Measurements from ENCODE around the gene FGD1.
A peak's percentile ranks its signal among the peaks of the same experiment; 100 is the strongest.
"Not testable (repeated sequence)": the region's sequence is repeated elsewhere in the genome, so short reads cannot be mapped to it uniquely, and the experiment has no call there.

Gene FGD1

DNA sequence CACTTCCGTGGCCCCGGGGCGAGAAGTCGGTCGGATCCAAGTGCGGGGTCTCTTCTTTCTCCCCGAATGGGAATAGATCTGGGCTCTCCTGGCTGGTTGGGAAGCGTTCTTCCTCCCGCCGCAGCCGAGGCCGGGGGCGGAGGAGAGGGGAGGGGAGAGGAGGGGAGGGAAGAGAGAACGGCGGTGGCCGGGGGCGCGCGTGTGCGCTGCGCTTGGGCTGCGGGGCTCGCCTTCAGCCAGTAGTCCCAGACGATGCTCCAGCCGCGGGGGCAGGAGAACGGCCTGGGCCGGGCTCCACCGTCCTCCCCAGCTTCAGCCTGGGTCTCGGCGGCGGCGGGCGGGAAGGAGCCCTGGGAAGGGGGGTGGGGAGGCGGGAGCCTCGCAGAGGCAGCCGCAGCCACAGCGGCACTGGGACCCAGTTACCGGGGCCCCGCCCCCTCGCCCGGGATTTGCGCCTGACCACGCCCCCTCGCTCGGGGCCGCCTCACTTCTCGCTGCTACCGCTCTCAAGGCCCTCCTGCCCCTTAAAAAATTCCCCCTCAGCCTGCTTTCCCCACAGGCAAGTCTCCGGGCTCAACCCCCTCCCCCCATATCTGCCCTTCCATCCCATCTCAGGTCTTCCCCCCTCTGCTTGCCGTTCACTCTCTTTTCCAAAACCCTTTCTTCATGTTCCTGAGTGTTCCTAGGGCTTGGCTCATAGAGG is at the start of gene FGD1:
Gene FGD1, minus strand, starts transcription at position 421 of the 703 bp plus-strand sequence. CDS start 802 bp downstream, outside the sequence.
- peak; percentile 38 to 59 for DNase-seq

DNA sequence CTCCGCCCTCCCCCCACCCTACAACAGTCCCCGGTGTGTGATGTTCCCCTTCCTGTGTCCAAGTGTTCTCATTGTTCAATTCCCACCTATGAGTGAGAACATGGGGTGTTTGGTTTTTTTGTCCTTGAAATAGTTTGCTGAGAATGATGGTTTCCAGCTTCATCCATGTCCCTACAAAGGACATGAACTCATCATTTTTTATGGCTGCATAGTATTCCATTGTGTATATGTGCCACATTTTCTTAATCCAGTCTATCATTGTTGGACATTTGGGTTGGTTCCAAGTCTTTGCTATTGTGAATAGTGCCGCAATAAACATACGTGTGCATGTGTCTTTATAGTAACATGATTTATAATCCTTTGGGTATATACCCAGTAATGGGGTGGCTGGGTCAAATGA is 46.2 kb upstream of the FGD1 start:
- DNase-seq: not testable (repeated sequence)

DNA sequence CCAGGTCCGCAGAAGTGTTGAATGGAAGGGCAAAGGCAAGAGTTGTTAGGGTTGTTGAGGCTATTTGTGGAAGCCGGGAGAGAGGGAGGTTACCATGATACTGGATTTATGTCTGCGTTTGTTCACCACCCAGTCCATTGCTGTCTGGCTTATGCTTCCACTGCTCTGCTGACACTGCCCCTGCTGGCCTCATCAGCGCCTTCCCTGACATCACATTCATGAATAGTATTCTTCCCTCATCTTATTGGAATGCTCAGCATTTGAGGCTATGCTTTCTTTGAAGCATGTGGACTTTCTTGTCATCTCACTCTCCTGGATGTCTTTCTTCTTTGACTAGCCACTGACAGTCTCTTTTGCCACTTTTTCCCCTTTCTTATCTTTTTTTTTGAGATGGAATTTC is 44.3 kb upstream of the FGD1 start:
- no peak for DNase-seq

DNA sequence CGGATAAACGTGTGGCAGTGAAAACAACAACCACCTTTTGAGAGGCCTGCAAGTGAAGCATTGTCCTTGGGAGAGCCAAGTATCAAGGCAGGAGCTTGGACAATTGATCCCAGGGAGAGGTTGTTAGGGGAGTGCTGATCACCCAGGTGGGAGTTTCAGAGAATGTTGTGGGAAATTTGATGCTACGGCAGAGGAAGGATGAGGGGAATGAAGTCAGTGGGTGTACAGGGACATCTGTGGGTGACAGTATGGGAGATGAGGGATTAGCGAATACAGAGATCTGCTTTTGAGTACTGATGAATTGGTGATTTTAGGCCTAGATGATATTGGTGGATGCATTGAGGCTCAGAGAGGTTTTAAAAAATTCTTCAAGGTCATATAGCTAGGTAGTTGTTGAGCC is 38.2 kb upstream of the FGD1 start:
- no peak for DNase-seq

DNA sequence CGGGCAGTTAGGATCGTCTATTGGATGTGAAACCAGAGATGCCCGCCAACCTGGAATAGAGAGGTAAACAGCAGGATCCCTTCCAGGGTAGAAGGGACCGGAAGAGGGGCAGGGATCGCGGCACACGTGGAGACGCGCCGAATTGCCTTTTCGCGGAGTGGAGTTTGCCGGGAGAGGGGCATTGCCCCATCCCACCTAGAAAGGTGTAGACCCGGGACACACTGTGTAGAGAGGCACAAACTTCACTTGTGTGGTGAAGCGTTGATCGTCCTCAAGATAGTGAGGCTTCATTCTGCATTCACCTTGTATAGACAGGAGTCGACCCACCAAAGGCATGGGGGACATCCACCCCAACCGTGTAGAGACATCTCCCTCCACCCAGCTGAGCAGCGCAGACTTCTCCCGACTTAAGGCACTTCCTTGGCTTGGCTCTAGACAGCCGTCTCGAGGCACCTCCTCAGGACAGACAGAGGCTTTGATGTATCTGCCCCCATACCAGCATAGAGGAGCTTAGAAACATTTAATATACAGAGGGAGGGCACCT is 34.4 kb upstream of the FGD1 start:
- DNase-seq: peak in 1 of 2 experiments; percentile 2

DNA sequence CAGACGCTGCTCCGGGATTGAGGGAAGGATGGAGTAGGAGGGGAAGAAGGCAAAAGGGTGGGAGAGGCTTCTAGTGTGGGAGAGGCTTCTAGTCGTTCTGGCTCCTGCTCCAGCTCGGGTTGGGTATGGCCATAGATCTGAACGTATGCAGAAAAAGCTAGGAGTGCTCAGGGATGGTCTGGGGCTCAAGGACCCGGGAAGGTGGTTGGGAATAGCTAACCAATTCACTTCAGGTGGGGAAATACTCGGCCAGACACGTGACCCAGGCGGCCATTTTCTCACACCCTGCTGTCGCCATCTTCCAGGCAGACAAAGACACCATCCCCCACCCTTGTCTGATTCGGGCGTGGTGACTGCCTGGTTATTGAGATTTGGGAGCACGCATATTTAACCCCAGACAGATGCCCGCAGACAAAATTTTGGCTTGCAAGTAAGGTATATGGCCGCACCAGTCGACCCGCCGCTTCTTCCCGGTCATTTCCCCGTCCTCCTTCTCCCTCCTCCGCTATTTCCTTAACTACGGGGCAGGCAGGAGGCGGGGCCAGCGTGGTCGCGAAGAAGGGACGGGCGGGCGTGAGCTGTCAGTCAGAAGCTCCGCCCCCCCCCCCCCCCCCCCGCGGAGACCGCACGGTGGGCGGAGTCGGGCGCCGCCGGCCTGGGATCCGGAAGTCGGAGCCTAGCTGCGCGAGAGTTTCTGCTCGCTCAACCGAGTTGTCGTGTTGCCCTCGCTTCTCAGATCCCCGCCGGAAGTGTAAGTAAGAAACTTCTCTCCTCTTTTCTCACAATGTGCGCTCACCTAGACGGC is 33.7 kb upstream of the FGD1 start, which contains the start of gene GNL3L:
Gene GNL3L, plus strand, starts transcription at position 668 of the 805 bp plus-strand sequence. CDS start 2,348 bp downstream, outside the sequence.
- DNase-seq: peak; percentile 72 to 82

DNA sequence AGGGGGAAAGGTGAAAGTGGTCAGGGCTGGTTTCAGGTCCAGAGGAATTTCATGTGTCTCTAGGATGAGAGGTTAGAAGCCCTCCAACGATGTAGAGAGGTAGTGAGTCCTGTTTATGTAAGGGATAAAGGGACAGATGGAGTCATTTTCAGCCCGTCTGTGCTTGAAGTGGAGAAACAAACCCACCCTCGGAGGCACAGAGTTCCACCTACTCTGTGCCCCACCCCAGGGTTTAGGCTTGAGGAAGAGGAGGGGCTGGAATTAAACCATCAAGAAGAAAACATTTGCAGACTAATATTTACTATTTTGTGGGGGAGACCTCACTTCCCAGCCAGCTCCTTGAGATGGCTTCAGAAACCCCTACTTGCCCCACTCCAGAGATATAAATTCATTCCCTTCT is 33.1 kb upstream of the FGD1 start:
- DNase-seq: no peak

DNA sequence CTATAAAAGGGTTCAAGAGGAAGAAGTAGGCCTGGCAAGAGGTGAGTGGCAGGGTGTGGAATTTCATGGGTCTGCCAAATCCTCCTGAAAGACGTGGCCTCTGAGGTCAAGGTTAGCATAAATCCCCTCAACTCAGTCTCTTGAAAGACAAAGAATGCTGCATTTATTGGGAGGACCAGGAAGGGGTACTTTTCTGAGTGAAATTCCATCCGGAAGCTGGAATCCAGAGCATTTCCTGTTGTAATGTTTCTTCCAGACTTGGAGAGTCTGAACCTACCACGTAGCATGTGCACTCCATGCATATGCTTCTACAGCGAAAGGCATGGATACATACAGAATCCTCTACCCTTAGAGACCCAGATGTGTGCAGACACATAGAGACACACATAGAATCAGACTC is 13.4 kb upstream of the FGD1 start:
- no peak for DNase-seq

DNA sequence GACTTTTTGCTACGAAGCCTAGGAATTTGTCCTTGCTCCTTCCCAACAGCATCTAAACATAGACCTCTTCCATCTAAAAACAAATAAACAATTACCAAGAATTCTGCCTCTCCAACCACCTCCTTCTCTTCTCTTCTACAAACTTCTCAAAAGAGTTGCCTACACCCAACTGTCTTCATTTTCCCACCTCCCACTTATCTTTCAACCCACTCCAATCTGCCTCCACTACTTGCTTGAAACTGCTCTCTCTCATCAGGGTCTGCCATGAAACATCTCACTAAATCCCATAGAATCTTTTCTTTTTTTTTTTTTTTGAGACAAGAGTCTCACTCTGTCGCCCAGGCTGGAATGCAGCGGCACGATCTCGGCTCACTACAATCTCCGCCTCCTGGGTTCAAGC is 902 bp upstream of the FGD1 start:
- no peak for DNase-seq

DNA sequence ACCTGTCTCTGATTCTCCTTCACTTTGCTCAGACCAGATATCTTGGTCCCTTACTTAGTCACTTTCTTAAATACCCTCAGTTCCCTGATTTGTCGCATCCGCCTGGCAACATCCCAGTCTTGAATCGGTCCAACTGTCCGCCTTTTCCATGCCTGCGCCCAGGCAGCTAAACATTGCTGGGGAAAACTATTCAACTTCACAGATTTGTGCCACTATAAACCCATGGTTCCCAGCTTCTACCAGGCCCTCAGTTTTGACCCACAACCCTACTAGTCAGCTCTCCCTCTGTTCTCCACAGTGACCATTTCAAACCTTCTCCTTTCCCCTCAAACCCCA is 451 bp upstream of the FGD1 start:
- no peak for DNase-seq

DNA sequence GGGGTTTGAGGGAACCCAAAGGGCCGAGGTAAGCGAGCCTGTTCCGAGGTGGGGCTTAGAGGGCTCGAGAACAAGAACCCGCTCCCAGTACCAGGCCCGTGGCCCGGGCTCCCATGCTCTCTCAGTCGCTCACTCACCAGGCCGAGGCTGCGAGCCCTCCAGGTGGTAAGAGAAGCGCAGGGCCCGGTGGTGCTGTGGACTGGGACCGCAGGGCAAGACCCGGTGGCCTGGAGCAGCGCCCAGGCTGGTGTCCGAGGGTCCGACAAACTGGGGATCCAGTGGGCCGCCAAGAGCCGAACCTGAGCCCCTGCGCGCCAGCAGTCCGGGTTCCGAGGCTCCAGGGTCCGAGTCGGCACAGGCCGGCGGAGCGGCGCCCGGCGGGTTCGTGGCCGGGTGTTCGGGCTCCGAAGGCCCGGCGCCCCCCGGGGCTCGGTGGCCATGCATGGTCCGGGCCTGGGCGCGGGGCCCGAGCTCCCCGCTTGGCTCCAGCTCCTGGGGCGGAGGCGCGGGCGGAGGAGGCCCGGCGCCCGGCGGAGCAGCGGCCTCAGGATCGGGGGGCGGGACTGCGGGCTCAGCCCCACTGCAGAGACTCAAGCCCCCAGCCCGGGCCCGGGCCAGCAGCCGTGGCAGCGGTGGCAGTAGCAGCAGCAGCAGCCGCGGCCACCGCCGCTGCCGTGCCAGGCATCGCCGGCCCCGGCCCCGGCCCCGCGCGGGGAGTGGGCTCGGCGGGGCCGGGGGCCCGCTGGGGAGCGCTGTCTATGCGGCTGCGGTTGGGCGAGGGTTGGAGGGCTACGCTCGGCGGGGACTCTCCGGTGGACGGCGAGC is 833 bp downstream of the FGD1 start:
- peak in 1 of 2 experiments; percentile 0 for DNase-seq

DNA sequence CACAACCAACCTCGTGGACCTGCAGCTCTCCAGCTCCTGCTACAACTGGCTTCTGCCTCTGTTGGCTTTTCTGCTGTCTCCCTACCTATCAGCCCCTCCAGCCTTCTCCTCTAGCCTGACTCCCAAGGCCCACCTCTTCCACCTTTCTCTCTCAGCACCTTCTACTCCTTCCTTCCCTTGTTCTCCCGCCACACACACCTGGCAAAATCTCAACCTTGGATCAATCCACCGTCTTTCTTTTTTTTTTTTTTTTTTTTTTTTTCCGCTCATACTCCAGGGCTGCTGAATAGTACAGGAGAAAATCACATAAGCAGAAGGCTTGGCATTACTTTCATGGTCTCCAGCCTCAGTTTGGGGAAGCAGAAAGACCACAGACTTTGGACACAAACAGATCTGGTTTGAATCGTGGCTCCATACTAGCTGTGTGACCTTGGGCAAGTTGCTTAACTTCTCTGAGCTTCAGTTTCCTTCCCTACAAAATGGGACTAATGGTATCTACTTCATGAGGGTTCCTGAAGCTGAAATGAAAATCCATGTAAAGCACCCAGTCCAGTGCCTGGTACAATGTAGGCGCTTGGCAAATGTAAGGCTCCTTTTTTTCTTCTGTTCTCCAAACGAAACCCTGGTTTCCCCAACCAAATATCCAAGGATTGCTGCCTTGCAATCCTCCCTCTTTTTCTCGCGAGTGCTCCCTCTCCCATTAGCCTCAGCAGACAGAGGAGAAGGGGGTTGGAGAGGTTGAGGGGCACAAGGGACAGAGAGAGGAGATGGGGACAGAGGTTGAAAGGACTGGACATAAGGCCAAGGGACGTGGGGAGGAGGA is 1.7 kb downstream of the FGD1 start:
- no peak for DNase-seq

DNA sequence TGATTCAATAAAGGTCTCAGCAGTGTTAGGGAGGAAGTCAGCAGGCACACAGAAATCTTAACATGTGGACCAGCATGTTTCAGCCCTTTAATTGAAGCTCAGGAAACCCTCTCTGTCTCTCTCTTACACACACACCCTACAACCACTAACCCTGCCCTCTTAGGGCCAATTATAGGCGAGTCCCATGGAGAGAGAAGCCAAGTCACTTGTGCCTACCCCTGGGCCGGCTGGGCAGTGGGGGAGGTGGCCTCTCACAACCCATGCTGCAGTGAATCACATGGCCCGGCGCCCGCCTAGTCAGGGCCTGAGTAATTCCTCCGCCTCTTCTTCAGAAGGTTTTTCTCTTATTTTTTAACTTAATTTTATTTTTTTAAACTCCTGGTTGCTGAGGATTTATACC is 3.7 kb downstream of the FGD1 start:
- no peak for DNase-seq

DNA sequence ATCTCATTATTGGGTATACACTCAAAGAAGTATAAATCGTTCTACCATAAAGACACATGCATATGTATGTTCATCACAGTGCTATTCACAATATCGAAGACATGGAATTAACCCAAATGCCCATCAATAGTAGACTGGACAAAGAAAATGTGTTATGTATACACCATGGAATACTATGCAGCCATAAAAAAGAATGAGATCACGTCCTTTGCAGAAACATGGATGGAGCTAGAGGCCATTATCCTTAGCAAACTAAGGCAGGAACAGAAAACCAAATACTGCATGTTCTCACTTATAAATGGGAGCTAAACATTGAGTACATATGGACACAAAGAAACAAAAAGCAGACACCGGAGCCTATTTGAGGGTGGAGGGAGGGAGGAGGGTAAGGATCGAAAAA is 6.2 kb downstream of the FGD1 start:
- DNase-seq: not testable (repeated sequence)

DNA sequence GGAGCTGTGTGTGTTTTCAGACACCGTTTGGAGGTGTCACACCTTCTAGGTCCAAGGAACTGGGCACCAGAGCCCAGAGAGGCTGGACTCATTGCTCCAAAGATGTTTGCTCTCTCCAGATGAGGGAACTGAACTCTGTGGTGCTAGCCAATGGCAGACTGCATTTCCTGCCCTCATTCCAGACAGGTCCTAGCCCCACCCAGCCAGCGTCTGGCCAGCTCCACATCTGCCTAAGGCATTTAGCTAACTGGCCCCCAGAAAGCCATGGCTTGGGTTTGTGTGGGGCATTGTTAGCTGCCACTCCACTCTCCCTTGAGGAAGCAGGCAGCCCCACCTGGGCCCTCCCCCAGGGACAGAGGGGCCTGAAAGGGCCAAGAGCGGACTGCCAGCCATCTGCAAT is 11.4 kb downstream of the FGD1 start:
- no peak for DNase-seq

DNA sequence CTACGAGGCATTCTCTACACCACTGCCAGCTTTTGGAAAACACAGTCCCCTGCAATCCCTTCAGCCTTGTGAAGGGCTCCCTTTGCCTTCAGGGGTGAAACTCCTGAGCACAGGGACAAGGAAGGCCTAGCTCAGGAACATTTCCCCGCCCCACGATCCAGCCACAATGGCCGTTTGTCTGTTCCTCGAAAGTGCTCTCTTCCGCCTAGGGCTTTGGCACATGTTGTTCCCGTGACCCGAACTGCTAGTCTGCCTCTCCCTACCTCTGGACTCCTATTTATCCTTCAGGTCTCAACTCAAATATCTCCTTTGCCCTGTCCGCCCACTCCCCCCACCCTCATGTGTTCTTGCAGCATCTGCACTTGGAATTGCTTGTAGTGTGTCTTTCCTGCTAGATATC is 12.1 kb downstream of the FGD1 start:
- DNase-seq: no peak

DNA sequence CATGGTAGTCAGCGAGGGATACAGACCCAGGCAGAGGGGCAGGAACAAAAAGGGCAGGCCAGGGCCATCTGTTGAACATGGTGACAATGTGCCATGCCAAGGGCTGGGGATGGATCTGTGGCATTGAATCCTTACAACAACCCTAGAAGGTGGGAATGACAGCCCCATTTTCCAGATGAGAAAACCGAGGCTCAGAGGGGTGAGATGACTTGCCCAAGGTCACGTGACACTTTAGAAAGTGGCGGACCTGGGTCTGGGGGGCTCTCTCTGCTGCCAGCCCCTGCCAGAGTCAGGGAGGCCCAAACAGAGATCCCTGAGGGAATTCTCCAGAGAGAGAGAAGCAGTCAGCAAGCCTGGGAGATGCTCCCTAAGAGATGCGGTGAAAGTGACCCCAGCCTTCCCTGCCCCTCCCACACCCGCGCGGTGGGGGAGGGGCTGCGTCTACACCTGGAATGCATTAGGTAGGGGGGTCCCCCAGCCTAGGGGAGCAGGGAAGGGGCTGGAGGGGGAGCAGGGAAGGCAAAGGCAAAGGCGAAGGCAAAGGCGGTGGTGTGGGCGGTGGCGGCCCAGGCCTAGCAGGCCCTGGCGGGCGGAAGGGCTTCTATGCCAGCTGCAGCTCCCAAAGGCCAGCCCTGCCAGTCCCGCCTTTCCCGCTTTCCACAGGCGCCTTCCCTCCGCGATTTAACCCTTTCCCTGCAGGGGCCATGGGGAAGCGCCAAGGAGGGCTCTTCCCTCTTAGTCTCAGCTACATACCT is 13.0 kb downstream of the FGD1 start:
- DNase-seq: no peak

DNA sequence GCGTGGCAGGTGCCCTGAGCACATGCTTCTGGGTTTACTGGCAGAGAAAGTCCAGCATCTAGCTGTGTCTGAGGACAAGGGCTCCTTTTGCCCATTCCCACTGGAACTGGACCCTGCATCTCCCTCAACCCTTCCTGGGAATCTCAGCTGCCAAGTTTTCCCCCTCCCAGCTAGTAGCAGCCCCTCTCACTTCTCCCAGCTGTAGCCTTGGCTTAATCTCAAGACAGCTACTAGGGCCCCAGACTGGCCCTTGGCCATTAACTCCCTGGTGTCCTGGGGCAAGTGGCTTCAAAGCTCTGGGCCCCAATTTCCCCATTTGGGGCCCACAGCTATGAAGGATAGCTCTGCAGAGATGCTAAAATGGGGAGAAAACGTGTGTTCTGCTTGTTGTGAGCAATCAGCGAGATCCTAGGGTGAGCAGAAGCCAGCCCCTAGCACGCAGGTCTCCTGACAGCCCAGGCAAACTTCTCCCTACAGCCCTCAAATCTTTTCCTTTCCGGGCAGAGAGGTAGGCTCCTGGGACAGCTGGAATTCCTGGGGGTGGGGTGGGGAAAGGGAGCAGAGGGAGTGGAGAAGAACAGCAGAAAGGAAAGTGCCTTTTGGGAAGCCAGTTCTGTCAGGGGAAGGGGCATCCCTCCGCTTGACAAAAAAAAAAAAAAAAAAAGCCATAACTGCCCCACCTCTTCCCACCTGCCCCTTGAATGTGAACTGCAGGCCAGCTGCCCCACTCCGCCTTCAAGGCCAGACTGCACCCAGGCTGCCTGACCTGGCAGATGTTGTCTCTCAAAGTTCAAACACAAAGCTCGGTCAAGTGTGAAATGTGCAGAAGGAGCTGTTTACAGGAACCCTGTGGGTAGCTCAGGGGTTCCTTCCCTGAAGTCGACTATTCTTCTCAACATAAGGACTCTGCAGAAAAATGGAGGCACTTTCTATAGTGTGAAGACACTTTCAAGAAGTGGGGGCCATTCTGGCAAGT is 16.6 kb downstream of the FGD1 start:
- DNase-seq: no peak

DNA sequence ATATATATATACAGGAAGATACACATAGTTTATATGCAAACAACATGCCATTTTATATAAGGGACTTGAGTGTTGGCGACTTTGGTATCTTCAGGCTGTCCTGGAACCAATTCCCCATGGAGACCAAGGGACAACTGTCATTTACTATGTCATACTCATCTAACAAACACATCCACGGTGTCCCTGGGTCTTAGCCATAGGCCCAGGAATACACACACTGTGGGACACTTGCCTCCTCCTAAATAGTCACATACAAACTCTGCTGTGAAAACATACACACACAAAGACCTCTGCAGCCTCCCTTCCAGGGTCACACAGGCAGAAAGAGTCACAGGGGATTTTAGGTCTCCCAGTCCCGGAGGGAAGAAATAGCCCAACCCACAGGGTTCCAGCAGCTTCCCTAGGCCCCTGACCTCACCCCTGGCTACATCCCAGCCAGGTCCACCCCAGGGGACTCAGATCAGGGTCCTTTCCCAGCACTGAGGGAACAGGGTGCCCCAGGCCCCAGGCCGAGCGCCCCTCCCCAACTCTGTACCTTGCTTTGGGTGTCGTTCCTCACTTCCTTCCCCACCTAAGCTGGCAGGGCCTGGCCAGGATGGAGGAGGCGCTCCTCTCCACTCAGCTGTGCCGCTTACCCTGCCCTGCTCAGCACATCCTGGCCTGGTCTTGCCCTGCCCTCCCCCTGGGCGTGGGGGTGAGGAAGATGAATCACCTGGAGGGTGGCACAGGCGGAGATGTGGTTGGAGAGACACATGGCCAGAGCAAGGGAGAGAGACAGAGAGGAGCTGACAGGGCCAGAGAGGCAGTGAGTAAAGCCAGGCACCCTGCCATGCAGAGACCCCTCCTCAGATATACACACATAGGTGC is 21.8 kb downstream of the FGD1 start:
- DNase-seq: no peak

All from stimulated activated CD4-positive, alpha-beta T cell treated with anti-CD3 and anti-CD28 coated beads, Interleukin-4, amount 100 ng/mL, for 4 hours (primary cell).